ENCODE data around the gene BRSK2. TPM values are rescaled to one million over a fixed set of nuclear protein-coding genes. Genes with fewer than 3 reads are reported as not detected.

Gene BRSK2
- total RNA-seq, 1 donor from 2014 or later, result 7.1 TPM

DNA sequence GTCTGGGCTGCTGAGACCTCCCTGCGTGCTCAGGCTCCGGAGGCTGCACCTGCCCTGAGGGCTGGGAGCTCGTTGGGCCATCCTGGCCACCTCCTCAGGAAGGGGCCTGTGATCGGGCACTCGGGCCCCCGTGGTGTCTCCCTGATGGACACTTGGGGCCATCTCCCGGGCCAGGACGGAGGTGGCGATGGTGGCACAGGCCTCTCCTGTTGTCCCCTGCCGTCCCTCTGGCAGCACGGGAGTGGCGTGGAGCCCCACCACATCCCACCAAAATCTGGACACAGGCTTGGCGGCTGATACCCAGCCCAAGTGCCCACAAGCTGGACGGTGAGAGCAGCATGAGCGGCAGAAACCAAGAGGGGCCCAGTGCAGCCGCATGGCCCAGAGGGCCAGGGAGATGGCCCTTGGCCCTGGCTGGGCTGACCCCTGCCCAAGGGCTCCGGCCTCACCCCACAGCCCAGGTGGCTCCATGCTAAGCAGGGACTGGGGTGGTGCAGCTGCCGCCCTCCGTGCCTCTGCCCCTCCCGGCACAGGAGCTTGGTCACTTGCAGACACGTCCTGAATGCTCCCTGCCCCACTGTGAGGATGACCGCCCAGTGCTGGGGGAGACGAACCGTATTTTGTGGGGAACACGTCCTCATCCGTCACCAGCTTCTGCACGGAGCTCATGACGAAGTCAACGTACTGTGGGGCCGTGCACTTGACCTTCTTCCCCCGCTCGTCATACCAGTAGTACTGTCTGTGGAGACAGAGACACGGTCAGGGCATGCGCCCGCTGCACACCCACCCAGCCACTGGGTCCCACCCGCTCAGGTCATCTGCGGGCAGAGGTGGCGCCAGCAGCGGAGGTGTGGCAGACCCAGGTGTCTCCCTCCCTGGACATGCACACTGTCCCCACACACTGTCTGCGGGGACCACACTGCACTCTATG lies 81.2 kb downstream of the BRSK2 start:
- peaks cover 2% of the 10 kb centered on the region for H3K27me3 Mint-ChIP-seq (ENCODE audit: low read depth, unreplicated experiment)
- Histone ChIP-seq H2AFZ (ENCODE audit: low read depth, low read length) (no peak overlapping the region), H3K4me3 (ENCODE audit: insufficient read depth, low read depth, low read length) (no peak overlapping the region), H3K36me3 (ENCODE audit: insufficient read depth, low read length) (no peaks in the 10 kb centered on the region), H3K27me3 (ENCODE audit: insufficient read depth, low read length) (no peaks in the 10 kb centered on the region), H3K27ac (ENCODE audit: low read depth, low read length) (no peak overlapping the region), H3K9me3 (ENCODE audit: insufficient read depth, low read depth, low read length) (no peaks in the 10 kb centered on the region), H3K9ac (ENCODE audit: low read length) (no peak overlapping the region), H4K20me1 (ENCODE audit: insufficient read depth, low read length) (peaks cover 7% of the 10 kb centered on the region), H3K4me1 (ENCODE audit: insufficient read depth, low read length) (no peaks in the 10 kb centered on the region), H3K79me2 (ENCODE audit: insufficient read depth, low read length) (no peaks in the 10 kb centered on the region), H3K4me2 (ENCODE audit: low read length) (no peak overlapping the region)
- peaks cover 4% of the 10 kb centered on the region for H3K4me1 Mint-ChIP-seq (ENCODE audit: low read depth, unreplicated experiment)
- FAIRE-seq (no peak), DNase-seq (ENCODE audit: low read depth) (no peak)
- no peak overlapping the region for H3K27ac Mint-ChIP-seq (ENCODE audit: unreplicated experiment)
- H3K9me3 Mint-ChIP-seq (ENCODE audit: unreplicated experiment), result no peaks in the 10 kb centered on the region
- TF ChIP-seq, protein P1, sequence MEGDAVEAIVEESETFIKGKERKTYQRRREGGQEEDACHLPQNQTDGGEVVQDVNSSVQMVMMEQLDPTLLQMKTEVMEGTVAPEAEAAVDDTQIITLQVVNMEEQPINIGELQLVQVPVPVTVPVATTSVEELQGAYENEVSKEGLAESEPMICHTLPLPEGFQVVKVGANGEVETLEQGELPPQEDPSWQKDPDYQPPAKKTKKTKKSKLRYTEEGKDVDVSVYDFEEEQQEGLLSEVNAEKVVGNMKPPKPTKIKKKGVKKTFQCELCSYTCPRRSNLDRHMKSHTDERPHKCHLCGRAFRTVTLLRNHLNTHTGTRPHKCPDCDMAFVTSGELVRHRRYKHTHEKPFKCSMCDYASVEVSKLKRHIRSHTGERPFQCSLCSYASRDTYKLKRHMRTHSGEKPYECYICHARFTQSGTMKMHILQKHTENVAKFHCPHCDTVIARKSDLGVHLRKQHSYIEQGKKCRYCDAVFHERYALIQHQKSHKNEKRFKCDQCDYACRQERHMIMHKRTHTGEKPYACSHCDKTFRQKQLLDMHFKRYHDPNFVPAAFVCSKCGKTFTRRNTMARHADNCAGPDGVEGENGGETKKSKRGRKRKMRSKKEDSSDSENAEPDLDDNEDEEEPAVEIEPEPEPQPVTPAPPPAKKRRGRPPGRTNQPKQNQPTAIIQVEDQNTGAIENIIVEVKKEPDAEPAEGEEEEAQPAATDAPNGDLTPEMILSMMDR (IDR thresholded peaks at IDR 0.05; ENCODE audit: insufficient read depth, low read depth, low read length), result no peak
- TF ChIP-seq EZH2 (IDR thresholded peaks at IDR 0.05; ENCODE audit: insufficient read depth, low read length), result no peak
- peaks cover 16% of the 10 kb centered on the region for H3K36me3 Mint-ChIP-seq (ENCODE audit: low read depth, unreplicated experiment)
- H3K4me3 Mint-ChIP-seq (ENCODE audit: unreplicated experiment), result no peak overlapping the region

DNA sequence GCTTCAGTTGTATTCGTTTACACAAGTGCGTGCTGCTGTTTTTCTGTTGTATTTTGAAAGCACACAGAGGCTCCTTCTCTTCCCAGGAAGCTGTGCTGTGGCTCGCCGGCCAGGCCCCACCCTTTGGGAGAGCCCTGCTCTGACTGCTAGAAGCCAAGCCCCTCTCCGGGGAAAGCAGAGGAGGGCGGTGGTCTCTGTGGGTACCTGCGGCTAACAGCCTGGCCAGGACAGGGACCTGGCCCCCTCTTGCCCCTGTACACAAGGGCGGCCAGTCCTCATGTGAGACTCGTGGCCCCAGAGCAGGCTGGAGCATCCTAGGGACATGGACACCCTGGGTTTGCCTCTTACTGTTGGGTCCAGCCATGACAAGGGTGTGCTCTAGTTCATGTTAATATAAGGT lies 82.0 kb downstream of the BRSK2 start:
- Histone ChIP-seq H3K4me1 (ENCODE audit: insufficient read depth, low read length) (no peaks in the 10 kb centered on the region), H3K79me2 (ENCODE audit: insufficient read depth, low read length) (no peaks in the 10 kb centered on the region), H3K4me3 (ENCODE audit: insufficient read depth, low read depth, low read length) (no peak overlapping the region), H3K9me3 (ENCODE audit: insufficient read depth, low read depth, low read length) (no peaks in the 10 kb centered on the region), H4K20me1 (ENCODE audit: insufficient read depth, low read length) (peaks cover 7% of the 10 kb centered on the region), H3K27me3 (ENCODE audit: insufficient read depth, low read length) (no peaks in the 10 kb centered on the region), H2AFZ (ENCODE audit: low read depth, low read length) (no peak overlapping the region), H3K4me2 (ENCODE audit: low read length) (no peak overlapping the region), H3K36me3 (ENCODE audit: insufficient read depth, low read length) (no peaks in the 10 kb centered on the region), H3K9ac (ENCODE audit: low read length) (no peak overlapping the region), H3K27ac (ENCODE audit: low read depth, low read length) (no peak overlapping the region)
- Mint-ChIP-seq H3K36me3 (ENCODE audit: low read depth, unreplicated experiment) (peaks cover 14% of the 10 kb centered on the region), H3K4me3 (ENCODE audit: unreplicated experiment) (no peak overlapping the region), H3K27me3 (ENCODE audit: low read depth, unreplicated experiment) (peaks cover 2% of the 10 kb centered on the region), H3K27ac (ENCODE audit: unreplicated experiment) (no peak overlapping the region), H3K9me3 (ENCODE audit: unreplicated experiment) (no peaks in the 10 kb centered on the region), H3K4me1 (ENCODE audit: low read depth, unreplicated experiment) (peaks cover 4% of the 10 kb centered on the region)
- no peak for DNase-seq (ENCODE audit: low read depth)
- FAIRE-seq, result no peak
- TF ChIP-seq, protein P1 (IDR thresholded peaks at IDR 0.05; ENCODE audit: insufficient read depth, low read depth, low read length), result no peak
